Uterus (tissue), 4 donors: Measurements from ENCODE around the gene ADGRL3. TPM values are rescaled to one million over a fixed set of nuclear protein-coding genes. Genes with fewer than 3 reads are reported as not detected.

Experiments used
- DNase-seq, 2 donors: peaks; one replicate each; pipeline ENCODE4 v3.0.0-alpha.2; 2019 to 2020
- H3K27ac ChIP-seq, 2 donors: fragments of 200-600 bp; sonication (generic); 1 replicate in 1 of 2; 2 replicates in 1 of 2; pipeline ENCODE4 v1.5.1; 2016 to 2018
- H3K27me3 ChIP-seq, 2 donors: fragments of 200-600 bp; sonication (generic); one replicate each; pipeline ENCODE4 v1.5.1; 2018 to 2019; ENCODE audit warnings: control low read depth in 1 of 2
- H3K36me3 ChIP-seq, 2 donors: fragments of 200-600 bp; sonication (generic); one replicate each; pipeline ENCODE4 v1.5.1; 2019; ENCODE audit warnings: control low read depth in 1 of 2
- H3K4me1 ChIP-seq, 2 donors: fragments of 200-600 bp; sonication (generic); one replicate each; pipeline ENCODE4 v1.5.1; 2018 to 2019; ENCODE audit warnings: control low read depth in 1 of 2
- H3K4me3 ChIP-seq, 2 donors: fragments of 200-600 bp; sonication (generic); 1 replicate in 1 of 2; 2 replicates in 1 of 2; pipeline ENCODE4 v1.5.1; 2018 to 2019; ENCODE audit warnings: mild to moderate bottlenecking in 1 of 2
- H3K9me3 ChIP-seq, 2 donors: fragments of 200-600 bp; sonication (generic); one replicate each; pipeline ENCODE4 v1.5.1; 2019; ENCODE audit warnings: control low read depth in 1 of 2
- CTCF ChIP-seq, 4 experiments: fragments of 200-600 bp in 2 of 4; fragments of 450-650 bp in 2 of 4; sonication (generic) in 2 of 4; IDR thresholded peaks; one replicate each; pipeline ENCODE4 v1.5.1; 2016 to 2019; ENCODE audit warnings: antibody characterized with exemption in 4 of 4, mild to moderate bottlenecking in 2 of 4, moderate library complexity in 1 of 4
- POLR2A ChIP-seq, 2 donors: fragments of 450-650 bp; IDR thresholded peaks; one replicate each; pipeline ENCODE4 v1.6.1; 2016; ENCODE audit warnings: antibody characterized with exemption in 2 of 2, mild to moderate bottlenecking in 1 of 2, moderate library complexity in 1 of 2
- intact Hi-C: fragments of 100-400 bp; cut with DNase I; formaldehyde crosslinking; loops from one replicate; pipeline ENCODE4 v1.15.1; 2023; ENCODE audit warnings: low total_unique reads
- total RNA-seq, 4 donors: library from RNA; depleted of rRNA in 3 of 4; stranded (reverse); fragments of >200 nt in 3 of 4; gene quantifications; one replicate each; pipeline versions ENCODE4 v1.1.0 to v1.2.4, GENCODE V29; 2014 to 2023
- donor health status: DM: yes; HTN: yes; CAD: no.

Gene ADGRL3
- total RNA-seq, 4 donors from 2014 or later: 31.5 to 411 (median 74.3) TPM

GRCh38 chr4:61426229-61426628 lies 226.1 kb downstream of the ADGRL3 start:
- no peak overlapping the region for H3K27ac ChIP-seq
- no peaks in the 10 kb centered on the region for H3K9me3 ChIP-seq
- intact Hi-C loops: no loop called here
- no peak overlapping the region for H3K4me3 ChIP-seq
- DNase-seq: no peak
- no peaks in the 10 kb centered on the region for H3K4me1 ChIP-seq
- H3K36me3 ChIP-seq: no peaks in the 10 kb centered on the region
- TF ChIP-seq POLR2A (IDR thresholded peaks at IDR 0.05) (no peak), CTCF (IDR thresholded peaks at IDR 0.05) (no peak)
- H3K27me3 ChIP-seq: no peaks in the 10 kb centered on the region

- no peaks in the 10 kb centered on the region for H3K27me3 ChIP-seq
- no peak for DNase-seq
- H3K4me1 ChIP-seq: no peaks in the 10 kb centered on the region
- H3K9me3 ChIP-seq: no peaks in the 10 kb centered on the region
- no peak overlapping the region for H3K27ac ChIP-seq
- intact Hi-C loops: no loop called here
- no peaks in the 10 kb centered on the region for H3K36me3 ChIP-seq
- no peak for TF ChIP-seq POLR2A (IDR thresholded peaks at IDR 0.05)
- TF ChIP-seq CTCF (IDR thresholded peaks at IDR 0.05): no peak
- H3K4me3 ChIP-seq: no peak overlapping the region
Observed at GRCh38 chr4:61427099-61427817, 227.1 kb downstream of the ADGRL3 start.

- no peak for DNase-seq
- H3K36me3 ChIP-seq: no peaks in the 10 kb centered on the region
- intact Hi-C loops: no loop called here
- no peaks in the 10 kb centered on the region for H3K4me1 ChIP-seq
- TF ChIP-seq POLR2A (IDR thresholded peaks at IDR 0.05) (no peak), CTCF (IDR thresholded peaks at IDR 0.05) (no peak)
- no peaks in the 10 kb centered on the region for H3K27me3 ChIP-seq
- H3K4me3 ChIP-seq: no peak overlapping the region
- H3K9me3 ChIP-seq: no peaks in the 10 kb centered on the region
- H3K27ac ChIP-seq: no peak overlapping the region
Observed at GRCh38 chr4:61427818-61428495, 227.8 kb downstream of the ADGRL3 start.

GRCh38 chr4:61428950-61429349 lies 228.8 kb downstream of the ADGRL3 start:
- intact Hi-C loops: no loop called here
- no peak overlapping the region for H3K27ac ChIP-seq
- no peak overlapping the region for H3K4me3 ChIP-seq
- DNase-seq: no peak
- no peaks in the 10 kb centered on the region for H3K27me3 ChIP-seq
- H3K4me1 ChIP-seq: no peaks in the 10 kb centered on the region
- H3K9me3 ChIP-seq: no peaks in the 10 kb centered on the region
- H3K36me3 ChIP-seq: no peaks in the 10 kb centered on the region
- TF ChIP-seq CTCF (IDR thresholded peaks at IDR 0.05) (no peak), POLR2A (IDR thresholded peaks at IDR 0.05) (no peak)

GRCh38 chr4:61431131-61431530 lies 231.0 kb downstream of the ADGRL3 start:
- intact Hi-C loops: no loop called here
- H3K27me3 ChIP-seq: no peaks in the 10 kb centered on the region
- H3K36me3 ChIP-seq: no peaks in the 10 kb centered on the region
- no peaks in the 10 kb centered on the region for H3K9me3 ChIP-seq
- TF ChIP-seq CTCF (IDR thresholded peaks at IDR 0.05): no peak
- no peak for TF ChIP-seq POLR2A (IDR thresholded peaks at IDR 0.05)
- H3K4me1 ChIP-seq: no peaks in the 10 kb centered on the region
- no peak overlapping the region for H3K27ac ChIP-seq
- no peak overlapping the region for H3K4me3 ChIP-seq
- no peak for DNase-seq
